HUES6 (cell line): ENCODE measurements around the gene RPLP1.

Source experiments
- H3K27ac ChIP-seq: 2 replicates; pipeline ENCODE4 v1.7.0; 2013; ENCODE audit warnings: low read depth, mild to moderate bottlenecking, low read length, inconsistent platforms
- H3K27me3 ChIP-seq: 2 replicates; pipeline ENCODE4 v1.6.1; 2013; ENCODE audit warnings: low read length; ENCODE audit not compliant: control insufficient read depth, insufficient read depth
- H3K36me3 ChIP-seq: 2 replicates; pipeline ENCODE4 v1.6.1; 2013; ENCODE audit warnings: low read length; ENCODE audit not compliant: control insufficient read depth, insufficient read depth
- H3K4me1 ChIP-seq: 2 replicates; pipeline ENCODE4 v1.6.1; 2013; ENCODE audit warnings: low read length; ENCODE audit not compliant: control insufficient read depth, insufficient read depth
- H3K4me3 ChIP-seq: 2 replicates; pipeline ENCODE4 v1.5.1; 2013; ENCODE audit warnings: low read depth, low read length
- H3K9ac ChIP-seq: one replicate; pipeline ENCODE4 v1.6.1; 2013; ENCODE audit warnings: mild to moderate bottlenecking, low read length
- H3K9me3 ChIP-seq: 2 replicates; pipeline ENCODE4 v1.6.1; 2013; ENCODE audit warnings: low read depth, low read length; ENCODE audit not compliant: control insufficient read depth, insufficient read depth

Gene RPLP1

GRCh38 chr15:69415381-69415780, 37.2 kb upstream of the RPLP1 start:
- H3K9ac ChIP-seq: peak overlapping the region; percentile 45
- H3K27me3 ChIP-seq: no peaks in the 10 kb centered on the region
- peaks cover 8% of the 10 kb centered on the region; the same call in 1 of the 2 replicates for H3K4me1 ChIP-seq
- H3K36me3 ChIP-seq: peaks cover 34% of the 10 kb centered on the region
- H3K9me3 ChIP-seq: no peaks in the 10 kb centered on the region
- peak overlapping the region; percentile 94 for H3K4me3 ChIP-seq
- H3K27ac ChIP-seq: 0 out of 2 replicates have a peak overlapping the region, but pooled peaks have one; percentile 32

- no peaks in the 10 kb centered on the region for H3K27me3 ChIP-seq
- H3K4me3 ChIP-seq: no peak overlapping the region
- H3K9ac ChIP-seq: no peak overlapping the region
- no peak overlapping the region for H3K27ac ChIP-seq
- peaks cover 8% of the 10 kb centered on the region; the same call in 1 of the 2 replicates for H3K4me1 ChIP-seq
- peaks cover 55% of the 10 kb centered on the region for H3K36me3 ChIP-seq
- no peaks in the 10 kb centered on the region for H3K9me3 ChIP-seq
Observed at GRCh38 chr15:69417581-69417980, 35.0 kb upstream of the RPLP1 start.

DNA sequence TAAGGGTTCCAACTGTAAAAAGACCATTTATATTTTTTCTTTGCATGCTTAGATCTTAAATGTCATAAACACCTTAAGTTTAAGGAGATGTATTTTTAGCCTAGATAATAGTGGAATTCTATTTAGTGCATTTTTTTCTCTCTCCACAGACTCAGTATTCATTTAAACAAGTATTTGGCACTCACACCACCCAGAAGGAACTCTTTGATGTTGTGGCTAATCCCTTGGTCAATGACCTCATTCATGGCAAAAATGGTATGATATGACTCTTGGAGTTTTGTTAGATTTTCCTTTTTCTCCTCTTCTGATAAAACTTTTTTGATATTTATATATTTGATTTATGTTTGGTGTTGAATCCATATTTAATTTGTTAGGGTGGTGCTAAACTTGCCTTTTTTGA, 31.1 kb upstream of the RPLP1 start:
- Histone ChIP-seq H3K4me1 (no peaks in the 10 kb centered on the region), H3K36me3 (peaks cover 93% of the 10 kb centered on the region), H3K9ac (no peak overlapping the region), H3K9me3 (no peaks in the 10 kb centered on the region), H3K4me3 (no peak overlapping the region), H3K27ac (no peak overlapping the region), H3K27me3 (no peaks in the 10 kb centered on the region)

DNA sequence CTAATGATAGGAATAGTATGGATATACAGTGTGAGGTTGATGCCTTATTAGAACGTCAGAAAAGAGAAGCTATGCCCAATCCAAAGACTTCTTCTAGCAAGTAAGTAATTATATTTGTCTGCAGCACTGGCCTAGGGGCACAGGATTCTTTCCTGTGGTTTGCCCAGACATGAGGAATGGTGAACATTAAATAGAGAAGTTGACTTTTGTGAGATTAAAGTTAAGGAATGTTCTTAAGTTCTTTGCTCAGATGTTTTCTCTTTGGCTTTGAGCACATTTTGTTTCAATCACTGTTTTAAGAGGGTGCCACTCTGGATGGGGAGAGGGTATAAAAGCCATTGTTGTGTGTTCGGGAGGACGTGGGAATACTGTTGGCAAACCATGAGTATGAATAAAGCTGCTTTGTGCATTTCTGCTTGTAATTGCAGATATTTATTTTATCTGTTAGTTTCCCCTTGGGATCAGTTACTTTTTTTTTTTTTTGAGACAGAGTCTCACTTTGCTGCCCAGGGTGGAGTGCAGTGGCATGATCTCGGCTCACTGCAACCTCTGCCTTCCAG, 30.2 kb upstream of the RPLP1 start:
- no peak overlapping the region for H3K27ac ChIP-seq
- no peak overlapping the region for H3K9ac ChIP-seq
- peaks cover 98% of the 10 kb centered on the region for H3K36me3 ChIP-seq
- H3K9me3 ChIP-seq: no peaks in the 10 kb centered on the region
- no peaks in the 10 kb centered on the region for H3K27me3 ChIP-seq
- no peak overlapping the region for H3K4me3 ChIP-seq
- no peaks in the 10 kb centered on the region for H3K4me1 ChIP-seq

- Histone ChIP-seq H3K9ac (no peak overlapping the region), H3K27ac (no peak overlapping the region), H3K27me3 (no peaks in the 10 kb centered on the region), H3K36me3 (peaks cover 98% of the 10 kb centered on the region), H3K9me3 (no peaks in the 10 kb centered on the region), H3K4me1 (no peaks in the 10 kb centered on the region), H3K4me3 (no peak overlapping the region)
Observed at GRCh38 chr15:69424001-69424400, 28.6 kb upstream of the RPLP1 start.

GRCh38 chr15:69424748-69425413, 27.7 kb upstream of the RPLP1 start:
- Histone ChIP-seq H3K27me3 (no peaks in the 10 kb centered on the region), H3K27ac (no peak overlapping the region), H3K9me3 (no peaks in the 10 kb centered on the region), H3K36me3 (peaks cover 98% of the 10 kb centered on the region), H3K4me1 (no peaks in the 10 kb centered on the region), H3K4me3 (no peak overlapping the region), H3K9ac (no peak overlapping the region)

DNA sequence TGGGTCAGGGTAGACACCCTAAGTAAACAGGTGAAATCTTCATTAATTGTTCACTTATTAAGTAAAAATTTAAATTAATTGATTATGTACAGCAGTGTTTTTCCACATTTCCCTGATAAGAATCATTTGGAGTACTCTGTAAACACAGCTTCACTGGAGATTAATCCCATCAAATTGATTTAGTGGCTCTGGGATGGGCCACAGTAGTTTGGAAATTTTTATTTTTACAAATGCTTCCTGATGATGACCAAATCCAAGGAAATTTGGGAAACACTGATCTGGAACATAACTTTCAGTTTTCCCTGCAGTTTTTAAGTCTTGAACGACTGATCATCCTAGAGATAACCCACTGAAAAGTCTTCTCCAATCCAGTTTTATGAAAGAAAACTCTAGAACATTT, 18.8 kb upstream of the RPLP1 start:
- H3K36me3 ChIP-seq: peaks cover 96% of the 10 kb centered on the region
- H3K9ac ChIP-seq: no peak overlapping the region
- no peaks in the 10 kb centered on the region for H3K9me3 ChIP-seq
- no peaks in the 10 kb centered on the region for H3K4me1 ChIP-seq
- H3K4me3 ChIP-seq: no peak overlapping the region
- H3K27ac ChIP-seq: no peak overlapping the region
- no peaks in the 10 kb centered on the region for H3K27me3 ChIP-seq

- H3K4me3 ChIP-seq: no peak overlapping the region
- no peak overlapping the region for H3K27ac ChIP-seq
- H3K9ac ChIP-seq: no peak overlapping the region
- peaks cover 96% of the 10 kb centered on the region for H3K36me3 ChIP-seq
- H3K9me3 ChIP-seq: no peaks in the 10 kb centered on the region
- H3K27me3 ChIP-seq: no peaks in the 10 kb centered on the region
- H3K4me1 ChIP-seq: no peaks in the 10 kb centered on the region
Observed at GRCh38 chr15:69434238-69434637, 18.4 kb upstream of the RPLP1 start.

- Histone ChIP-seq H3K9me3 (no peaks in the 10 kb centered on the region), H3K4me1 (no peaks in the 10 kb centered on the region), H3K36me3 (peaks cover 96% of the 10 kb centered on the region), H3K4me3 (no peak overlapping the region), H3K27me3 (no peaks in the 10 kb centered on the region), H3K9ac (no peak overlapping the region), H3K27ac (no peak overlapping the region)
Observed at GRCh38 chr15:69434679-69435078, 17.9 kb upstream of the RPLP1 start.

GRCh38 chr15:69435985-69436384, 16.6 kb upstream of the RPLP1 start:
- no peak overlapping the region for H3K9ac ChIP-seq
- peaks cover 96% of the 10 kb centered on the region for H3K36me3 ChIP-seq
- H3K27ac ChIP-seq: no peak overlapping the region

GRCh38 chr15:69436951-69437350, 15.7 kb upstream of the RPLP1 start:
- H3K9ac ChIP-seq: no peak overlapping the region
- peak overlapping the region; percentile 45; the same call in 1 of the 2 replicates for H3K27ac ChIP-seq
- no peaks in the 10 kb centered on the region for H3K4me1 ChIP-seq
- peaks cover 98% of the 10 kb centered on the region for H3K36me3 ChIP-seq
- H3K4me3 ChIP-seq: no peak overlapping the region
- H3K27me3 ChIP-seq: no peaks in the 10 kb centered on the region
- H3K9me3 ChIP-seq: no peaks in the 10 kb centered on the region

More at GRCh38 chr15:69435985-69436384, 16.6 kb upstream of the RPLP1 start:
- Histone ChIP-seq H3K4me1 (no peaks in the 10 kb centered on the region), H3K9me3 (no peaks in the 10 kb centered on the region), H3K4me3 (no peak overlapping the region), H3K27me3 (no peaks in the 10 kb centered on the region)
